NT2/D1 (cell line): Measurements from ENCODE around the gene GLI1.

Experiments used
- SUZ12 ChIP-seq: IDR thresholded peaks from 2 replicates; pipeline ENCODE4 v1.6.1; 2011; ENCODE audit not compliant: insufficient read length, insufficient read depth; ENCODE audit errors: extremely low read depth
- YY1 ChIP-seq: IDR thresholded peaks from 2 replicates; pipeline ENCODE4 v1.6.1; 2011; ENCODE audit not compliant: insufficient read length, insufficient read depth
- ZNF274 ChIP-seq: IDR thresholded peaks from 2 replicates; pipeline ENCODE4 v1.6.1; 2011; ENCODE audit warnings: mild to moderate bottlenecking, low read depth, low read length

DNA sequence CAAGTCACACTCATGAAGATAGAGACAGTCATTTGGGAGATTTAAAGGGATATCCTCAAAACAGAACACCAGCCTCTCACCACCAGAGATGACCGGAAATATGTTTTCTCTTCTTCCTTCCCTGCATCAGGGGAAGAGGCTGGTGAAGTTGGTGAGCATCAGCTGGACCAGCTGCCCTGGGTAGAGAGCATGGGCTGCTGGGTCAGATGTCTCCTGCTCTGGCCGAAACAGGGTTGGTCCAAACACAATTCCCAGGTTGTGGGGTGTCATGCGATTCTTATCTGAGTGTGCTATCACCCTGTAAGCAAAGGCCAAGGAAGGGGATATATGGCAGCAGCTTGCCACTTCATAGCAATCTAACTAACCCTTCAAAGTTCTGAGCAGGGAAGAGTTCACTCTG lies 12.8 kb downstream of the GLI1 start:
- TF ChIP-seq YY1 = no peak
- no peak for TF ChIP-seq ZNF274
- no peak for TF ChIP-seq SUZ12
